Sigmoid colon (tissue), 7 donors: Measurements from ENCODE around the gene SSU72. TPM values are rescaled to one million over a fixed set of nuclear protein-coding genes. Genes with fewer than 3 reads are reported as not detected.
A peak's percentile ranks its signal among the peaks of the same experiment; 100 is the strongest.

Source experiments
- DNase-seq: peaks from one replicate; pipeline ENCODE4 v3.0.0-alpha.2; 2019
- H3K27ac ChIP-seq, 4 donors: fragments of 200-600 bp; sonication (generic); one replicate each; pipeline ENCODE4 v1.5.1; 2016 to 2019; ENCODE audit warnings: mild to moderate bottlenecking in 1 of 4
- H3K27me3 ChIP-seq, 3 donors: fragments of 200-600 bp; sonication (generic); one replicate each; pipeline ENCODE4 v1.5.1; 2019; ENCODE audit warnings: mild to moderate bottlenecking in 1 of 3
- H3K36me3 ChIP-seq, 4 donors: fragments of 200-600 bp; sonication (generic); one replicate each; pipeline ENCODE4 v1.5.1; 2016 to 2019
- H3K4me1 ChIP-seq, 4 donors: fragments of 200-600 bp; sonication (generic); one replicate each; pipeline ENCODE4 v1.5.1; 2017 to 2019
- H3K4me3 ChIP-seq, 4 donors: fragments of 200-600 bp; sonication (generic); one replicate each; pipeline ENCODE4 v1.5.1; 2017 to 2019; ENCODE audit warnings: mild to moderate bottlenecking in 2 of 4, moderate library complexity in 1 of 4
- H3K9me3 ChIP-seq, 4 donors: fragments of 200-600 bp in 3 of 4; sonication (generic) in 3 of 4; one replicate each; pipeline versions ENCODE4 v1.5.1 to v1.6.1; 2013 to 2019
- CTCF ChIP-seq, 4 experiments: fragments of 450-650 bp in 3 of 4; fragments of 200-600 bp in 1 of 4; IDR thresholded peaks; one replicate each; pipeline ENCODE4 v1.5.1; 2016 to 2019; ENCODE audit warnings: antibody characterized with exemption in 4 of 4, mild to moderate bottlenecking in 3 of 4, moderate library complexity in 2 of 4
- EP300 ChIP-seq, 4 donors: sonication (generic); formaldehyde crosslinking; IDR thresholded peaks; one replicate each; pipeline ENCODE4 v1.6.1; 2017; ENCODE audit warnings: antibody characterized with exemption in 4 of 4
- POLR2A ChIP-seq, 2 donors: fragments of 450-650 bp; IDR thresholded peaks; one replicate each; pipeline ENCODE4 v1.6.1; 2016; ENCODE audit warnings: antibody characterized with exemption in 2 of 2, mild to moderate bottlenecking in 2 of 2, moderate library complexity in 2 of 2
- POLR2AphosphoS5 ChIP-seq, 4 donors: sonication (generic); formaldehyde crosslinking; IDR thresholded peaks; one replicate each; pipeline ENCODE4 v1.6.1; 2017; ENCODE audit warnings: antibody characterized with exemption in 4 of 4
- WGBS, 2 donors: extraction: QIAGEN DNeasy Blood & Tissue Kit; methylation state at CpG; one replicate each; pipeline ENCODE4 v1.1.7; 2013; 5-methylcytosine and 5-hydroxymethylcytosine counted together
- intact Hi-C: fragments of 100-400 bp; cut with DNase I; formaldehyde crosslinking; loops from one replicate; pipeline ENCODE4 v1.15.1; 2023
- polyA plus RNA-seq, 3 donors: library from polyadenylated mRNA; stranded (reverse); fragments of 200-250 nt; gene quantifications; one replicate each; pipeline ENCODE4 v1.2.3, GENCODE V29; 2013
- total RNA-seq, 4 donors: library from RNA; depleted of rRNA; stranded (reverse); fragments of >200 nt; gene quantifications; one replicate each; pipeline ENCODE4 v1.1.0, GENCODE V29; 2016
- donor health status: healthy with polysubstance abuse.
- donor health status: Bipolar disorder and iron deficiency.
- donor health status: healthy.

SSU72 gene
- total and polyA plus RNA-seq, 7 donors, result 98.9 to 165 (median 119) TPM

GRCh38 chr1:1616045-1616790, 41.6 kb upstream of the SSU72 start:
- H3K27me3 ChIP-seq, result no peaks in the 10 kb centered on the region
- peaks cover 0 to 18% (median 3%) of the 10 kb centered on the region in 4 donors for H3K36me3 ChIP-seq
- WGBS, 2 donors, result 2 to 7% methylated on average over 80 of the region's 80 CpGs
- intact Hi-C loops, result no loop called here
- peak overlapping the region; percentile 100 for H3K27ac ChIP-seq
- H3K4me1 ChIP-seq, result peaks cover 0 to 37% (median 30%) of the 10 kb centered on the region in 4 donors
- TF ChIP-seq CTCF (IDR thresholded peaks at IDR 0.05) (no peak), EP300 (IDR thresholded peaks at IDR 0.05) (no peak), POLR2AphosphoS5 (IDR thresholded peaks at IDR 0.05) (no peak), POLR2A (IDR thresholded peaks at IDR 0.05) (no peak)
- peak overlapping the region; percentile 72 to 99 (median 98) for H3K4me3 ChIP-seq
- DNase-seq, result no peak
- H3K9me3 ChIP-seq, result no peaks in the 10 kb centered on the region

DNA sequence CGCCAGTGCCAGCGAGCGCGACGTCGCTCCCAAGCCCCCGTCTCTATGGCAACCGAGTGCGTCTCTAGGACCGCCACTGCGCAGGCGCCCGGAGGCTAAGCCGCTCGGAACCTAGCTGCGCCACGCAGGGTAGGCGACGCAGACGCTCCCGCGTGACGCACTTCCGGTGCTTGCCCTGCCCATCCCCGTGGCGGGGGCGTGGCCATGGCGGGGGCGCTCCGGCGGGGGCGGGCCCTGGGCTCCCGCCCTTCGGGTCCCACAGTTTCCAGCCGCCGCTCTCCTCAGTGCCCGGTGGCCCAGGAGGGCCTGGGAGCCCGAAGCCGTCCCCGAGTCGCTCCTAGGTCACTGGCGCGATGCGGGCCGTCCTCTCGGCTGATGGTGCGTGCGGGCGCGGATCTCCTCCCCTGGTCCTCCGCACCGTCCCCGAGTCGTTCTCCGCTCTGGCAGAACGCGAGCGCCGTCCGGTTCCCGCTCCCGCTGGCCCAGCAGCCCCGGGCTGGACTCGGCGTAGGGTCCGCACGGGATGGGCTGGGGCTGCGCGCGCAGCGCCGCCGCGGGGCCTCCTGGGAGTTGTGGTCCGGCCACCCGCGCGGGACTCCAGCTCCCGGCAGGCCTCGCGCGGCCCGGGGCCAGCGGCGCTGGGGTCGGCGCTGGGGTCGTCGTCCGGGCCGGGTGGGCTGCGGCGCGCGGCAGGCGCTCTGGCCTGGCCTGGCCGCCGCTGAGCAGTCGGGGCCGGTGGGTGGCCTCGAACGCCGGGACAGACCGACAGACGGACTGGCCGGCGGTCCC, 40.8 kb upstream of the SSU72 start, which contains the start of gene MIB2:
Gene MIB2, plus strand, starts transcription at position 245 of the 789 bp plus-strand sequence. CDS start 7,953 bp downstream, outside the sequence.
- 0 to 1% methylated on average over 107 of the region's 107 CpGs for WGBS, 2 donors
- H3K36me3 ChIP-seq, result peaks cover 0 to 18% (median 3%) of the 10 kb centered on the region in 4 donors
- H3K4me3 ChIP-seq, result peak within 1 kb of the TSS; percentile 72 to 99 (median 98)
- peaks cover 0 to 37% (median 32%) of the 10 kb centered on the region in 4 donors for H3K4me1 ChIP-seq
- no peaks in the 10 kb centered on the region for H3K27me3 ChIP-seq
- H3K27ac ChIP-seq, result peak within 1 kb of the TSS; percentile 100
- intact Hi-C loops, result loop anchor here (2.0 kb wide), 1 partner anchor 41 kb away; the partner anchor contains the start of gene SSU72
- TF ChIP-seq POLR2A (IDR thresholded peaks at IDR 0.05) (peak; percentile 53 to 72), POLR2AphosphoS5 (IDR thresholded peaks at IDR 0.05) (peak; percentile 69 to 91 (median 84)), CTCF (IDR thresholded peaks at IDR 0.05) (no peak), EP300 (IDR thresholded peaks at IDR 0.05) (peak in 1 of 4 donors; percentile 66)
- no peaks in the 10 kb centered on the region for H3K9me3 ChIP-seq
- DNase-seq, result peak; percentile 98

- TF ChIP-seq POLR2A (IDR thresholded peaks at IDR 0.05), result no peak
- TF ChIP-seq EP300 (IDR thresholded peaks at IDR 0.05), result no peak
- TF ChIP-seq CTCF (IDR thresholded peaks at IDR 0.05), result no peak
- TF ChIP-seq POLR2AphosphoS5 (IDR thresholded peaks at IDR 0.05), result no peak
- H3K27me3 ChIP-seq, result no peaks in the 10 kb centered on the region
- peak overlapping the region; percentile 100 for H3K27ac ChIP-seq
- intact Hi-C loops, result loop anchor here (2.0 kb wide), 1 partner anchor 40 kb away; the partner anchor contains the start of gene SSU72
- 0% methylated on average over 23 of the region's 23 CpGs for WGBS, 2 donors
- H3K36me3 ChIP-seq, result peaks cover 0 to 18% (median 3%) of the 10 kb centered on the region in 4 donors
- H3K9me3 ChIP-seq, result no peaks in the 10 kb centered on the region
- H3K4me1 ChIP-seq, result peaks cover 0 to 37% (median 32%) of the 10 kb centered on the region in 4 donors
- no peak for DNase-seq
- peak overlapping the region; percentile 72 to 99 (median 98) for H3K4me3 ChIP-seq
These were observed 40.2 kb upstream of the SSU72 start for GRCh38 chr1:1614954-1615255.

- WGBS, 2 donors, result 4 to 21% methylated on average over 30 of the region's 30 CpGs
- TF ChIP-seq POLR2AphosphoS5 (IDR thresholded peaks at IDR 0.05) (no peak), CTCF (IDR thresholded peaks at IDR 0.05) (no peak), EP300 (IDR thresholded peaks at IDR 0.05) (no peak), POLR2A (IDR thresholded peaks at IDR 0.05) (no peak)
- H3K27ac ChIP-seq, result peak overlapping the region; percentile 100
- intact Hi-C loops, result loop anchor here (2.0 kb wide), 1 partner anchor 40 kb away; the partner anchor contains the start of gene SSU72
- H3K4me1 ChIP-seq, result peaks cover 0 to 37% (median 32%) of the 10 kb centered on the region in 4 donors
- H3K36me3 ChIP-seq, result peaks cover 0 to 18% (median 3%) of the 10 kb centered on the region in 4 donors
- no peaks in the 10 kb centered on the region for H3K9me3 ChIP-seq
- DNase-seq, result no peak
- H3K27me3 ChIP-seq, result no peaks in the 10 kb centered on the region
- H3K4me3 ChIP-seq, result peak overlapping the region; percentile 72 to 99 (median 98)
These were observed 39.7 kb upstream of the SSU72 start for GRCh38 chr1:1614204-1614953.
